CD4-positive, alpha-beta T cell treated with Interleukin-1 beta for 1 hour (primary cell): Measurements from ENCODE around the gene UBE2G1.
"Not testable (repeated sequence)": the region's sequence is repeated elsewhere in the genome, so short reads cannot be mapped to it uniquely, and the experiment has no call there.

Experiments used
- DNase-seq, 2 donors: peaks; one replicate each; pipeline ENCODE4 v3.0.0-alpha.2; 2020 to 2022

The UBE2G1 gene

GRCh38 chr17:4375039-4375748 lies 8.7 kb upstream of the UBE2G1 start:
- peak; percentile 22 to 38 for DNase-seq

DNA sequence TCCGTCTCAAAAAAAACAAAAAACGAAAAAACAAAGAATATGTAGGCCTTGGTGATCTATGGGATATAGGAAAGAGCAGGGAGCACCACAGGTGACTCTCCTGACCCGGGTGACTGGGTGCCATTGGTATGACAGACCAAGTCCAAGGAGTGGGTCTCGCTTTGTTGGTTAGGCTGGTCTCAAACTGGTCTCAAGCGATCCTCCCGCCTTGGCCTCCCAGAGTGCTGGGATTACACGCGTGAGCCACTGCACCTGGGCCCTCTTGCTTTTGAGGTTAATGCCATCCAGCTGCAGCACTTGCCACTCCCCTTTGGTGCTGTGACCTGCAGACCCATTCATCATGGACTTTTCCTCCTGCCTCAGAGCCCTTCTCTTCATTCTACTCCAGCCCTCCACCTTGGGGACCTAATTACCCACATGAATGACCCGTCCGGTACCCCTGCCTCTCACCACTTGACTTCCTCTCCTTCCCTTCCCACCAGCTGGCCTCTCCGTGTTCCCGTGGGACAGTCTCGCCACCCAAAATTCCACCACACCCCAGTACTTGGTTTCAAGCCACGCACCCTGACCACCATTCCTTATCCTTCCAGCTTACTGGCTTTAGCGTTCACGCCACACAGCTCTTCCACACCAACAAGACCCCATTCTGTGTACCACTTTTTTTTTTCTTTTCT lies 3.2 kb upstream of the UBE2G1 start:
- DNase-seq: no peak

DNA sequence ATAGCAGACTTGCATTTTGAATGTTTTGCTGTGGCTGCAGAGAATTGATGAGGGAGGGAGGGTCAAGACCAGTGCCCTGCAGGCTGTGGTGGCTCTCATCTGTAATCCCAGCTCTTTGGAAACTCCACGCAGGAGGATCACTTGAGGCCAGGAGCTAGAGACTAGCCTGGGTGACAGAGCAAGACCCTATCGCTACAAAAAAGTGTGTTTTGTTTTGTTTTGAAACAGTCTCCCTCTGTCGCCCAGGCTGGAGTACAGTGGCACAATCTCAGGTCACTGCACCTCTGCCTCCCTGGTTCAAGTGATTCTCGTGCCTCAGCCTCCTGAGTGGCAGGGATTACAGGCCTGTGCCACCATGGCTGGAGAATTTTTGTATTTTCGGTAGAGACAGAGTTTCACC lies 1.9 kb upstream of the UBE2G1 start:
- DNase-seq: no peak

DNA sequence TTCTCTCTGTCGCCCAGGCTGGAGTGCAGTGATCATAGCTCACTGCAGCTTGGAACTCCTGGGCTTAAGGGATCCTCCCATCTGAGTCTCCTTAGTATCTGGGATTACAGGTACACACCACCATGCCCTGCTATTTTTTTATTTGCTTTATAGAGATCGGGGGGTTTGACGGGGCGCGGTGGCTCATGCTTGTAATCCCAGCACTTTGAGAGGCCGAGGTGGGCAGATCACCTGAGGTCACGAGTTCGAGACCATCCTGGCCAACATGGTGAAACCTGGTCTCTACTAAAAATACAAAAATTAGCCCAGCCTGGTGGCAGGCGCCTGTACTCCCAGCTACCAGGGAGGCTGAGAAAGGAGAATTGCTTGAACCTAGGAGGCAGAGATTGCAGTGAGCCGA lies 702 bp upstream of the UBE2G1 start:
- not testable (repeated sequence) for DNase-seq

GRCh38 chr17:4365628-4366326 lies 698 bp downstream of the UBE2G1 start:
- peak in 1 of 2 donors; percentile 13 for DNase-seq

DNA sequence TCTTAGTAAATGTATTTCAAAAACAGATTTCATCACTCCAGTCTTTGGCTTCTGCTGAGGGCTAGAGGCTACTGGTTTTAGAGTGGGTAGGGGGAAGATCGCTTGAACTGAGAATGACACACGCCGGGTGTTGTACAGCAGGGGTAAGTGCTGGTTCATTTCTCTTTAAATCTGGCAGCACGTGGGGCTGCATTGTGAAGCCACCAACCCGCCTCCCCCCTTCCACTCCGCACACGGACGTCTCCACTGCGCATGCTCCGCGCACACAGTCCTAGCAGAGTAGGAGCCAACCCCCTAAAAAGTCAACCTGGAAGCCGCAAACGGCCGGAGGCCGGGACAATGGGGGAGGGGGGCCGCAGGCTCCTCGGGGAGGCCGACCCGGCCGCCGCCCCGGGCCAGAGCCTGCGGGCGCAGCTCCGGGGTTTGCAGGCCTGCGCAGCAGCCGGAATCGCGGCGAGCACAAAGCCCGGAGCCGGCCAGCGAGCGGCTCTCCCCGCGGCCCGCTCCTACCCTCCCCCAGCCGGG lies 1.3 kb downstream of the UBE2G1 start:
- peak; percentile 90 to 93 for DNase-seq

DNA sequence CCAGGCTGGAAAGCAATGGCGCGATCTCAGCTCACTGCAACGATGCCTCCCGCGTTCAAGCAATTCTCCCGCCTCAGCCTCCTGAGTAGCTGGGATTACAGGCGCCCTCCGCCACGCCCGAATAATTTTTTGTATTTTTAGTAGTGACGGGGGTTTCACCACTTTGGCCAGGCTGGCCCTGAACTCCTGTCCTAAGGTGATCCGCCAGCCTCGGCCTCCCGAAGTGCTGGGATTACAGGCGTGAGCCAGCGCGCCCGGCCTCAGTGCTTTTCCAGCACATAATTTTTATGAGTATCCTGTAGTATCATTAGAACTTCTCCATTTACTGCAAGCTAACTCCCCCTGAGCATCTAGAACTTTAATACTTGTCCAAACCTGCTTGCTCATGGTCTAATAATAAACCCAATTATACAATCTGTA lies 1.8 kb downstream of the UBE2G1 start:
- no peak for DNase-seq

GRCh38 chr17:4362141-4362540 lies 4.3 kb downstream of the UBE2G1 start:
- peak in 1 of 2 donors; percentile 8 for DNase-seq

DNA sequence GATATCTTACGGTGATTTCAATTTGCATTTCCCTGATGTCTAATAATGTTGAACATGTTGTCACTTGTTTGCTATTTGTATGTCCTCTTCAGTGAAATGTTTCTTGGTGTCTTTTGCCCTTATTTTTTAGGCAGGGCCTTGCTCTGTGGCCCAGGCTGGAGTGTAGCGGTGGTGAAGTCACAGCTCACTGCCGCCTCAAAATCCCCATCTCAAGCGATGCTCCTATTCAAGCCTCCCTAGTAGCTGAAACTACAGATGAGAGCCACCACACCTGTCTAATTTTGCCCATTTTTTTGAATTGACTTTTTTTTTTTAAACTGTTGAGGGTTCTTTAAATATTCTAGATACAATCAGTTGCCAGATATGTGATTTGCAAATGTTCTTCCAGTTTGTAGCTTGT lies 8.3 kb downstream of the UBE2G1 start:
- DNase-seq: no peak

DNA sequence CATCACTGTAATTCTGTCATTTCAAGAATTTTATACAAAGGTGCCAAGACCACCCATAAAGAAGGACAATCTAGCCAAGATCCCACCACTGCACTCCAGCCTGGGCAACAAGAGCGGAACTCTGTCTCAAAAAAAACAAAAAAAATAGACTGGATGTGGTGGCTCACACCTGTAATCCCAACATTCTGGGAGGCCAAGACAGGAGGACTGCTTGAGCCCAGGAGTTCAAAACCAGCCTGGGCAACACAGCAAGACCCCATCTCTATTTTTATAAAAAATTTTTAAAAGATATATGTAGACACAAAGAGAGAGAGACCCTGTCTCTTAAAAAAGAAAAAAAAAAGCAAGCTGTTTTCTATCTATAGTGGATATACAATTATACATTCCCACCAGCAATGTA lies 8.8 kb downstream of the UBE2G1 start:
- no peak for DNase-seq

- DNase-seq: no peak
Observed at GRCh38 chr17:4357030-4357628, 9.3 kb downstream of the UBE2G1 start.

GRCh38 chr17:4354862-4355514 lies 11.5 kb downstream of the UBE2G1 start:
- DNase-seq: no peak

GRCh38 chr17:4354206-4354605 lies 12.3 kb downstream of the UBE2G1 start:
- DNase-seq: no peak

DNA sequence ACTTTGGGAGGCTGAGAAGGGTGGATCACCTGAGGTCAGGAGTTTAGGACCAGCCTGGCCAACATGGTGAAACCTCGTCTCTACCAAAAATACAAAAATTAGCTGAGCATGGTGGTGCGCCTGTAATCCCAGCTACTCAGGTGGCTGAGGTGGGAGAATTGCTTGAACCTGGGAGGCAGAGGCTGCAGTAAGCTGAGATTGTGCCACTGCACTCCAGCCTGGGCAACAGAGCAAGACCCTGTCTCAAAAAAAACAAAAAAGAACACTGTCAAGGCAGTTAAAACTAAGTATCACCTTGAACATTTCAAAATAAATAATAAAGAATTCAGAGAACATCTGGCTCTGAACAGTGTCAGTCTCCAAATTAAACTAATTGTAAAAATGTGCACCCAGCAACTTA lies 16.3 kb downstream of the UBE2G1 start:
- not testable (repeated sequence) for DNase-seq

- DNase-seq: no peak
Observed at GRCh38 chr17:4345581-4346252, 20.8 kb downstream of the UBE2G1 start.

DNA sequence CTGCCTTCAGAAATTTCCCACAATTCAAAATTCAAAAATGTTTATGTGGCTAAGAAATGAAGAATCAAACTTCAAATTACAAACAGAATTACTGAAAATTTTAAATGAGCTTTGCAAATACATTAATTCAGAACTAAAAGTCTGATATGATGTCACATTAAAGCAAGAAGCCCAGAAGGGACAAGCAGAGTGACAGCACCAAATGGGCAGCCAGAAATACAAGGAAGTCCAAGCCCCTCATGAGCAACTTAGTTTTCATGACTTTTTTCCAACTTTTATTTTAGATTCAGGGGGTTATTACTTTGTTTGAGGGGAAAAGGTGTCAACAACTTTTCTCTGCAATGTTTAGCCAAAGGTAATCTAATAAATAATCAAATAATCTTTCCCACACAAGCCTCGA lies 21.5 kb downstream of the UBE2G1 start:
- no peak for DNase-seq

GRCh38 chr17:4342535-4342934 lies 23.9 kb downstream of the UBE2G1 start:
- DNase-seq: no peak

DNA sequence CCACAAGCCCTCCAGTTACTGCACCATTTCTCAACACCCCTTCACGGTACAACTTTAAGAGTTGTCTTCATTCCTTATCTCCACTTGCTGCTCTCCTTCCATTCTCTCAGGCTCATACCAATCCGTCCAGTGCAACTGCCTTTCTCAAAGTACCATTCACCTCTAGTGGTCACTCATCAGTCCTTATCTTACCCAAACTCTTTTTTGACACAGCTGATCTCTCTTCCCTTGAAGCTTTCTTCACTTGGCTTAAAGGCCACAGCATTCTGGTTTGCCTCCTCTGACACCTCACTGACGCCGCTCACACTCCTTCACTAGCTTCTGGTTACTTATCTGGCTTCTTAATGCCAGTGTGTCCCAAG lies 24.9 kb downstream of the UBE2G1 start:
- DNase-seq: no peak

DNA sequence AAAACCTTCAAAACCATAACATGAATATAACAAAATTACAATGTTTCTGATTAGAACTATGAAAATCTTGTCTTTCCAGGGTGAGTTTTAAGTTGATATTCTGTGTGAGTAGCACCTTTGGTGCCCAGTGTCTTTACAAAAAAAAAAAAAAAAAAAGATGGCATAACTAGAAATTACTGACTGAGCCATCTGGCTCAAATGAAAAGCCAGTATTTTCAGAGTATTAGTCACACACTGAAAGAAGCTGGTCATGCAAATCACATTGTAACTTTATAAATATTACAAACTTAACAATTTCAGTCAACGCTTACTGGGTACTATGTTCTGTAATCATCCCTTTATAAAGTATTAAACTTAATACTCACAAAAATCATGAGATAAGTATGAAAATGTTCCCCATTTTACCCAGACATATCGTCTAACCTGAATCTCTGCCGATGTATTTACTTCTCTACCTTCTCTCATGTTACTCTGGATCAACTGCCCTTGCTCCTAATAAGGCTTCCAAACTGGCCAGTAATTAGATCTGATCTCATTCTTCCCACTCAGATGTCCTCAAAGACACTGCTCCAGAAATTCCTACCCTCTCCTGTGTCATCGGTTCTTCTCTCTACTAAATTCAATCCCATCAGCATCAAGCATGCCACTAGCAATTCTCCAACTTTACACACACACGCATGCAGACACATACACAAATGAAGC lies 25.4 kb downstream of the UBE2G1 start:
- DNase-seq: no peak

DNA sequence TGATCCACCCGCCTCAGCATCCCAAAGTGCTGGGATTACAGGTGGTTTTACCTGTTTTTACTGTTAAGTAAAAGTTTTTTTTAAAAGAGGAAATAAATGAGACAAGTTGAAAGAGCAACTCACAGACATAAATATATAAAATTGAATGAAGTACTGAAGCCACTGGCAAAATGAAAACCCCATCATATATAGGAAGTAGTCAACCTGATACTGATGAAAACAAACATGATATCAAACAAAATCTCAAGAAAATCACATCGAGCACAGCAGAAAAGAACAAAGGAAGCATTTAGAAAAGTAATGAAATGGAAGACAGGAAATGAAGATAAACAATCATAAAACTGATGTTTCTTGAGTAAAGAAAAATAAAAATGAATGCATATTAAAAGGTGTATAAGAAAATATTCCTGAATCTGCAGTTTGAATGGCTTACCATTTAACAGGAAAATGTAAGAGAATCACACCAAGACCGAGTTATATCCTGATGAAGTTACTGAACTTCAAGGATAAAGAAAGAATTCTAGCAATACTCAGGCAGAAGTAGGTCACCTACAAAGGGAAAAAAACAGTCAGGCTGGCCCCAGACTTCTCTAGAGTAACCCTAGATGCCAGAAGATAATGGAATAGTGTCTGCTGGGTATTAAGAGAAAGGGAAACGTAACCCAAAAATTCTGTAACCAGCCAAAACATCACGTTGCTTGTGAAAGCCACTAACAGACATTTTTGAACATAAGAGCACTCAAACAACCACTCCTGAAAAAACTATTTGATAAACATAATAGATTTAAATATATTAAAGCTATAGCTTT lies 31.5 kb downstream of the UBE2G1 start:
- peak in 1 of 2 donors; percentile 13 for DNase-seq

DNA sequence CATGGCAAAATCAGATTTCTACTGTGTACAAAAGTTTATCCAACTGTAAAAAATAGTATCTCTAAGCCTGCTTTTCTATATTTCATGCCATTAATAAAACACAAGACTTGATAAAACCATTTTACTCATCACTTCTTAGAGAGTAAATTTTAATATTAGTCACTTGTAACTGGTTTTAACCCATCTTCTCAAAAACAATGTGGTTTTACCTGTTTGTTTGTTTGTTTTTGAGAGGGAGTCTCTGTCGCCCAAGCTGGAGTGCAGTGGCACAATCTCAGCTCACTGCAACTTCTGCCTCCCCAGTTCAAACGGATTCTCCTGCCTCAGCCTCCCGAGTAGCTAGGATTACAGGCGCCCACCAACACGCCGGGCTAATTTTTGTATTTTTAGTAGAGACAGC lies 32.1 kb downstream of the UBE2G1 start:
- no peak for DNase-seq
